ENCODE results near the gene HSD17B1.
"Not testable (repeated sequence)": the region's sequence is repeated elsewhere in the genome, so short reads cannot be mapped to it uniquely, and the experiment has no call there.

Gene HSD17B1

DNA sequence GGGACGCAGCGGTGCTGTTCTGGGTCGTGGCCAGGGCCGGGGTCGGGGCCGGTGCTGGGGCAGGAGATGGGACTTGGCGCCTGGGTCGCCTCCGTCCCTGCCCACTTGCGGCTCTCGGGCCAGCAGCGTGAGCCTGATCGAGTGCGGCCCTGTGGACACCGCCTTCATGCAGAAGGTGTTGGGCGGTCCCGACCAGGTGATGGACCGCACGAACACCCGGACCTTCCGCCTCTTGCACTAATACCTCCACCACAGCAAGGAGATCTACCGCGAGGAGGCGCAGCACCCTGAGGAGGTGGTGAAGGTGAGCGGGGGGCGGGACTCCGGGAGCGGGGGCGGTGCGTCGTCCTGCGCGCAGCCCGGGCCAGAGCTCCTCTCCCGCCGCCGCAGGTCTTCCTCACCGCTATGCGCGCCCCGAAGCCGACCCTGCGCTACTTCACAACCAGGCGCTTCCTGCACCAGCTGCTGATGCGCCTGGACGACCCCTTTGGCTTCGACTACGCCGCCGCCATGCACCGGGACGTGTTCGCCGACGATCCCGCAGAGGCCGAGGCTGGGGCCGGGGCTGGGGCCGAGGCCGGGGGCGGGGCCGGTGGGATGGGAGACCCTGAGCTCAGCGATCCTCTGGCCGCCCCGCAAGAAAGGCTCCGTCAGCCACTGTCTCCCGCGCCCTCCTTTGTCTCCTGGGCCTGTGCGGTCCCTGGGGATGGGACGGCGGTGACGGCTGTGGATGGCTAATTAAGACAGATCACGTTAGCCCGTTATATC is 4.5 kb upstream of the HSD17B1 start:
- DNase-seq, result peak; percentile 41

GRCh38 chr17:42548993-42549755 is 3.5 kb upstream of the HSD17B1 start:
- DNase-seq, result no peak

GRCh38 chr17:42553161-42553818 is 567 bp downstream of the HSD17B1 start:
- no peak for DNase-seq

DNA sequence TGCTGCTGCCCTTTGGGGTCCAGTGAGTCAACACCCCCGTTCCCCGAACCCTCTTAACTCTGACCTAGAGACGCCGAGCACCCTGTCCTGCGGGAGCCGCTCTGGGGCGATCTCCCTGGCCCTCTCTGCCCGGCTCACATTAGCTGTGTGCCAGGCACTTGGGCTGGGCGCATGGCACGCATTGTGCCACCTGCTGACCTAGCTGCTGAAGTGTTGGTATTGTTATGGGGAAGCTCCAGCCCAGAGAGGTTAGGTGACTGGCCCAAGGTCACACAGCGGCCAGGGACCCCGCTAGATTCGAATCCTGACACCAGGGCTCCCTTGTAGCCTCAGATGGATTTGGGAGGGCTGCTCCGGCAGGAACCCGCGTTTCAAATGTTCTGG is 1.1 kb downstream of the HSD17B1 start:
- no peak for DNase-seq

DNA sequence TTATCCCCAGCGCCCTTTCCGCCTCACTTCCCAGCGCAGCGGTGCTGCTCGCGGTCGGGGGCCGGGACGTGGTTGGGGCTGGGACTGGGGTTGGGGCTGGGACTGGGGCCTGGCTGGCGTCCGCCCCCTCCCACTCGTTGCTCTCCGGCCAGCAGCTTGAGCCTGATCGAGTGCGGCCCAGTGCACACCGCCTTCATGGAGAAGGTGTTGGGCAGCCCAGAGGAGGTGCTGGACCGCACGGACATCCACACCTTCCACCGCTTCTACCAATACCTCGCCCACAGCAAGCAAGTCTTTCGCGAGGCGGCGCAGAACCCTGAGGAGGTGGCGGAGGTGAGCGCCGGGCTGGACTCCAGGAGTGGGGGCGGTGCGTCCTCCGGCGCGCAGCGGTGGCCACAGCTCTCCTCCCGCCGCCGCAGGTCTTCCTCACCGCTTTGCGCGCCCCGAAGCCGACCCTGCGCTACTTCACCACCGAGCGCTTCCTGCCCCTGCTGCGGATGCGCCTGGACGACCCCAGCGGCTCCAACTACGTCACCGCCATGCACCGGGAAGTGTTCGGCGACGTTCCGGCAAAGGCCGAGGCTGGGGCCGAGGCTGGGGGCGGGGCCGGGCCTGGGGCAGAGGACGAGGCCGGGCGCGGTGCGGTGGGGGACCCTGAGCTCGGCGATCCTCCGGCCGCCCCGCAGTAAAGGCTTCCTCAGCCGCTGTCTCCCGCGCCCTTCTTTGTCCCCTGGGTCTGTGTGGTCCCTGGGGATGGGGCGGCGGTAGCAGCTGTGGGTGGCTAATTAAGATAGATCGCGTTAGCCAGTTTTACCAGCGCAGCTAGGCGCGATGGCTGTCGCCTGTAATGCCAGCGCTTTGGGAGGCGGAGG is 1.8 kb downstream of the HSD17B1 start:
- DNase-seq, result peak; percentile 66

DNA sequence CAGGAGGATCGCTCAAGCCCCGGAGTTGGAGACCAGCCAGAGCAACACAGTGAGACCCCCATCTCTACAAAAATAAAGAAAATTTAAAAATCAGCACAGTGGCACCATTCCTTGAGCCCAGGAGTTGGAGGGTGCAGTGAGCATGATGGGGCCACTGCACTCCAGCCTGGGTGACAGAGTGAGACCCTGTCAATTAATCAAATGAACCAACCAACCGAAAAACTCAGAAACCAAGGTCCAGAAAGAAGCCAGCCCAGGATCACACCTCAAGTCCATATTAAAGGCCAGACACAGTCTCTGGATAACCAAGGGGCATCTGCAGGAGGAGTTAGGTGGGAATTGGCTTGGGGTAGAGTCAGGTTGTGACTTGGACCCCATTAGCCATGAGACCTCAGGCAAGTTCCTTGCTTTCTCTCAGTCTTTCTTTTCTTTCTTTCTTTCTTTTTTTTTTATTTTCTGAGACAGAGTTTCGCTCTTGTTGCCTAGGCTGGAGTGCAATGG is 2.4 kb downstream of the HSD17B1 start:
- DNase-seq, result no peak

GRCh38 chr17:42555961-42556617 is 3.4 kb downstream of the HSD17B1 start:
- not testable (repeated sequence) for DNase-seq

GRCh38 chr17:42559075-42559474 is 6.4 kb downstream of the HSD17B1 start:
- no peak for DNase-seq

- no peak for DNase-seq
These were observed 7.5 kb downstream of the HSD17B1 start for GRCh38 chr17:42560246-42560645.

GRCh38 chr17:42561897-42562387 is 9.2 kb downstream of the HSD17B1 start, which contains the start of gene COASY:
Gene COASY, plus strand, starts transcription at chr17:42562148. Its CDS starts 475 bp downstream, at chr17:42562623.
- DNase-seq, result no peak

DNA sequence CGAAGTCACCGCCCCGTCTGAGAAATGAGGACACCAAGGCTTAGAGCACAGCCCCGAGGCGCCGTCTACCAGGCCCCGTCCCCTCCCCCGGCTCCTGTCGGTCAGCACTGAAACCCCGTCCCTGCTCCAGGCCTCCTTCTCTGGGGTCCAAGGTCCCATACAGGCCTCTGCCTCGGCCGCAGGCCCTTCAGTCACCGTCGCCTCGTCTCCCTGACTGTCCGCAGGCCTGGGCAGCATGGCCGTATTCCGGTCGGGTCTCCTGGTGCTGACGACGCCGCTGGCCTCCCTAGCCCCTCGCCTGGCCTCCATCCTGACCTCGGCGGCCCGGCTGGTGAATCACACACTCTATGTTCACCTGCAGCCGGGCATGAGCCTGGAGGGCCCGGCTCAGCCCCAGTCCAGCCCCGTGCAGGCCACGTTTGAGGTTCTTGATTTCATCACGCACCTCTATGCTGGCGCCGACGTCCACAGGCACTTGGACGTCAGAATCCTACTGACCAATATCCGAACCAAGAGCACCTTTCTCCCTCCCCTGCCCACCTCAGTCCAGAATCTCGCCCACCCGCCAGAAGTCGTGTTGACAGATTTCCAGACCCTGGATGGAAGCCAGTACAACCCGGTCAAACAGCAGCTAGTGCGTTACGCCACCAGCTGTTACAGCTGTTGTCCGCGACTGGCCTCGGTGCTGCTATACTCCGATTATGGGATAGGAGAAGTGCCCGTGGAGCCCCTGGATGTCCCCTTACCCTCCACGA is 9.8 kb downstream of the HSD17B1 start:
- DNase-seq, result no peak

GRCh38 chr17:42563143-42563509 is 10.4 kb downstream of the HSD17B1 start:
- no peak for DNase-seq

GRCh38 chr17:42563543-42563942 is 10.8 kb downstream of the HSD17B1 start:
- no peak for DNase-seq

DNA sequence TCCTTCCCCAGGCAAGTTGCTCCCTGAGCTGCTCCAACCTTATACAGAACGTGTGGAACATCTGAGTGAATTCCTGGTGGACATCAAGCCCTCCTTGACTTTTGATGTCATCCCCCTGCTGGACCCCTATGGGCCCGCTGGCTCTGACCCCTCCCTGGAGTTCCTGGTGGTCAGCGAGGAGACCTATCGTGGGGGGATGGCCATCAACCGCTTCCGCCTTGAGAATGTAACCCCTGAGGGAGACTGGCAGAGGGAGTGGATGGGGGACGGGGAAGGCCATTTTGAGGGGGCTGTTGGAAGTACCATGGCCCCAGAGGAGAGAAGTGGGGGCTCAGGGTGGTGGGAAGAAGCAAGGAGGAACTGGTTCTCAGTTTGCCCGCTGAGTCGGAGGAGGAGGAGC is 11.2 kb downstream of the HSD17B1 start:
- DNase-seq, result no peak

DNA sequence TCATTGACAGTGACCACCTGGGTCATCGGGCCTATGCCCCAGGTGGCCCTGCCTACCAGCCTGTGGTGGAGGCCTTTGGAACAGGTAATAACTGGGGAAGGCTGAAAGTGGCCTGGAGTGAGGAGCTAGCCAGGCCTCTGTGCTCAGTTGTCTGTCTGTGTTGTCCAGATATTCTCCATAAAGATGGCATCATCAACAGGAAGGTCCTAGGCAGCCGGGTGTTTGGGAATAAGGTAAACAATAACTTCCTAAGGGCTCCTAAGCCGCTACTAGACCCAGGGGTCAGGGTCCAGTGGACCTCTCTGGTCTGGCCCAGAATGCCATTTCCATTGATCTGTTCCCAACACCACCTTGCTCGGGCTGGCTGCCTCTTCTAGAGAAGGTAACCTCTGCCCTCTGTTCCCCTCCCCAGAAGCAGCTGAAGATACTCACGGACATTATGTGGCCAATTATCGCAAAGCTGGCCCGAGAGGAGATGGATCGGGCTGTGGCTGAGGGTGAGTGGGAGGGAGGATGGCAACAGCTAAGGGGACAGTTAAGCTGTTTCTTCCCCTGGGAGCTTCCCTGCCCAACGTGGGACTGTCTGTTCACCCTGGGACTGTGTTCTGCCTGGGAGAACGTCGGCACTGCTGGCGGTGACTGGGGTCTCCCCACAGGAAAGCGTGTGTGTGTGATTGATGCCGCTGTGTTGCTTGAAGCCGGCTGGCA is 12.2 kb downstream of the HSD17B1 start:
- no peak for DNase-seq

DNA sequence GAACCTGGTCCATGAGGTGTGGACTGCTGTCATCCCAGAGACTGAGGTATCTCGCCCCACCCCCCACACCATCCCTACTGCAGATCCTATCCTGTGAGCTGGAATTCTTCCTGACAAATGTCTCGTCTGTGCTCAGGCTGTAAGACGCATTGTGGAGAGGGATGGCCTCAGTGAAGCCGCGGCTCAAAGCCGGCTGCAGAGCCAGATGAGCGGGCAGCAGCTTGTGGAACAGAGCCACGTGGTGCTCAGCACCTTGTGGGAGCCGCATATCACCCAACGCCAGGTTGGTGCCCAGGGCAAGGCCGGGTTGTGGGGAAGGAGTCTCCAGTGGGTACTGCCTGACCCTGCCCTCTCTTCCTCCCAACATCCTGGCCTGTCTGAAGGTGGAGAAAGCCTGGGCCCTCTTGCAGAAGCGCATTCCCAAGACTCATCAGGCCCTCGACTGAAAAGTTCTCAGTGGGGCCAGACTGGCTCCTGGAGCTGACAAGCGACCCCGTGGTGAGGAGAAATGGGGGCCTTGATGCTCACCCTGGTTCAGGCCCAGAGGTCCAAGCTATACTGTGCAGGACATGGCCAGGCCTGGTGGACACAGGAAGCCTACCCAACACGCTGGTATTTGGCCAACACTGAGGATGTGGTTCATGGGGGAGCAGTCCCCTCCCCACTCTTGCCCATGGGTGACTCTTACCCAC is 12.9 kb downstream of the HSD17B1 start:
- DNase-seq, result no peak

DNA sequence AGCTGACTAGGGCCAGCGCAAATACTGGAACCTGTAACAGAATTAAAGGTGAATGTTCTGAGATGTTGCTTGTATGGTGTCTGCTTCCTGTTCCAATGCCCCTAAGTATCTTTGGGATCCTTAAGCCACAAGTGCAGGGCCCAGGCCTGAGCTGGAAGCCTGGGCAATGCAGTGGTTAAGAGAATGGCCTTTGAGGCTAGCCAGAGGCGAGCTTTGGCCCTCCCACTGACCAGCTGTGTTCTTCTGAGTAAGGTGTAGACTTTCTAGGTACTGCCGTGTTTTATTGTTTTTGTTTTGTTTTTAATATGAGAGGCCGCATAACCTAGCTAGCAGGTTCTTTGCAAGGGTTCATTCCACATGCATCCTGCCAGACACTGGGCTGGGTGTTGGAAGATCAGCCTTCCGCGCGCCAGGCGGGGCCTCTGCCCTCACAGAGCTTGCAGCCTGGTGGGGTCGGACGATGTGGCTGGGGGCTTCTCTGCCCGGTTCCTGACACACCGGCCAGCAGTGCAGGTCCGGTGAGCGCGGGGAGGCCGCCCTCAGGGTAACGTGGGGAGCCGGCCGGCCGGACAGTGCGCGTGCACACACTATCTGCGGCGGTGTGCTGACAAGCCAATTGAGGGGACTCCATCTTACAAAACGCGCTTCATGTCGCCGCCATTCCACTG is 13.6 kb downstream of the HSD17B1 start:
- no peak for DNase-seq

GRCh38 chr17:42566883-42567573 is 14.3 kb downstream of the HSD17B1 start, which contains the start of gene MLX:
Gene MLX, plus strand, starts transcription at chr17:42567100. Its CDS starts 25 bp downstream, at chr17:42567125.
- peak; percentile 90 for DNase-seq

Data from activated gamma-delta T cell (primary cell).